GM19023 (cell line): ENCODE results near the gene F11R.
"Not testable (repeated sequence)": the region's sequence is repeated elsewhere in the genome, so short reads cannot be mapped to it uniquely, and the experiment has no call there.

Experiments
- ATAC-seq: cut with Tn5 transposase; IDR thresholded peaks from one replicate; pipeline ENCODE4 v1.9.1; 2021; ENCODE audit warnings: mild to moderate bottlenecking, moderate library complexity; ENCODE audit not compliant: unreplicated experiment

F11R gene

DNA sequence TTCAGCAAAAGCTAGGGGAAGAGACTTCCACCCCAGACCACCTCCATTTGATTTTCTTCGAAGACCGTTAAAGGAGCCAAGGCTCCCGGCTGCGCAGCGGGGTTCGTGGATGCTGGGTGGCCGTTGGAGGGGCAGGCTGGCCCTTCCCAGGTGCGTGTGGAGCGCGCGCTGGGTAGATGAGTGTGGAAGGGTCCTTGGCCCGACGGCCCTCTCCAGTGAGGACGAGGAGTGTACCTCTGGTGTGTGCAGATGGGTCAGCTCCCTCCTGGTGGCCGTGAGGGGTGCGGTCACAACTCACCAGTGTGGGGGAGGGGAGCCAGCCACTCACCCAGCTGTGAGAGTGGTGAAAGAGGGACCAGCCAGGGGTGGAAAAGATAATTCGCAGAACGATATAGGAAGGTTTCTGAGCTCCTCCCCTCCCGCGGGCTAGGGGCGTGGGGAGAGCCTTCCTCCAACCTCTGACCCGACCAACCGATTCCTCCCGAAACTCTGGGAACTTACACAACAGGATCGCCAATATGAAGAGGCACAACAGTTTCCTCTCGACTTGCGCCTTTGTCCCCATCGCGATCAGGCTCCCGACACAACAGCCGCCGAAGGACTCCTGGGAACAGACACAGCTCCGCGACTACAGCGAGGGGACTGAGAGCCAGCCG, at the start of gene F11R:
TSS of gene F11R (minus strand) at position 644 of the 656 bp plus-strand sequence. CDS start at position 565, 79 bp downstream.
- peak; percentile 50 for ATAC-seq

DNA sequence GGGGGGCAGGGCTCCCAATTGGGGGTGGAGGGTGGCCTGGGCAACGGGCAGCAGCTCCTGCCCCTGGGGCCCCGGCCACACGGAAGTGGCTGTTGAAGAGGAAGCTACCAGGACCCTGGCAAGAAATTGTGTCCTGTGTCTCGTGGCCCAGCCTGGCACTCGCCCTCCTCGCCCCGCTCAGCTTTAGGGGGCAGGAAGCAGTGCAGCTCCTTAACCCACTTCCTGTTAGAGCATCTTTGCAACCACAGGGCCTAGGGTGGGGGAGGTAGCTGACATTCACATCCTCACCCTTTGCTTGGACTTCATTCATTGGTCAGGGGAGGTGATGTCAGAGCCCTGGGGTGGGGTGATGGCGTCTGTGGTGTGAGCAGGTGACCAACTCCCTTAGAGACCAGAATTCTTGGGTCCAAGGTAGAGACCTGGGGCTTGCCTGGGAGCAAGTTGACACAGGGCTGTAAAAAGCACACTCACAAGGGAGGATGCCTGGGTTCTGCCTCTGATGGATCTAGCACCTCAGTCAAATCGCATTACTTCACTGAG, 48.8 kb upstream of the F11R start, which contains the start of gene ARHGAP30:
TSS of gene ARHGAP30 (minus strand) at position 161 of the 540 bp plus-strand sequence. CDS start 267 bp downstream, outside the sequence.
- ATAC-seq = peak; percentile 85

DNA sequence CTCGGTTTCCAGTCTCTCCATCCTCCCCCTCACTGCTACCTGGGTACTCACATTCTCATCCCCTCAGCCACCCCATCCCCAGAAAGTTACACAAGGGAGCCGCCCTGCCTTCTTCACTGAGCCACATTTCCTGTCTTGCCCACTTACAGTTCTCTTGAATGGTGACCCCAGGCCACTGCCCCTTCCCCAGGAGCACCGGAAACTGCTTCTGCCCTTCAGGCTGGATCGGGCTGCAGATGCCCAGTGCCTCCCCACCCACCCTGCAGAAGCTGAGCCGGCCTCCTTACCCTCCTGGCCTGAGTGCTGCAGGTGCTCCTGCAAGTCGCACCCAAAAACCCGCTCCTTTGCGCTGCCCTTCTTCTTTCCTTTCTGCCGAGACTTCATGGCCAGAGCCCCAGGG, 48.3 kb upstream of the F11R start:
- ATAC-seq = peak; percentile 9

DNA sequence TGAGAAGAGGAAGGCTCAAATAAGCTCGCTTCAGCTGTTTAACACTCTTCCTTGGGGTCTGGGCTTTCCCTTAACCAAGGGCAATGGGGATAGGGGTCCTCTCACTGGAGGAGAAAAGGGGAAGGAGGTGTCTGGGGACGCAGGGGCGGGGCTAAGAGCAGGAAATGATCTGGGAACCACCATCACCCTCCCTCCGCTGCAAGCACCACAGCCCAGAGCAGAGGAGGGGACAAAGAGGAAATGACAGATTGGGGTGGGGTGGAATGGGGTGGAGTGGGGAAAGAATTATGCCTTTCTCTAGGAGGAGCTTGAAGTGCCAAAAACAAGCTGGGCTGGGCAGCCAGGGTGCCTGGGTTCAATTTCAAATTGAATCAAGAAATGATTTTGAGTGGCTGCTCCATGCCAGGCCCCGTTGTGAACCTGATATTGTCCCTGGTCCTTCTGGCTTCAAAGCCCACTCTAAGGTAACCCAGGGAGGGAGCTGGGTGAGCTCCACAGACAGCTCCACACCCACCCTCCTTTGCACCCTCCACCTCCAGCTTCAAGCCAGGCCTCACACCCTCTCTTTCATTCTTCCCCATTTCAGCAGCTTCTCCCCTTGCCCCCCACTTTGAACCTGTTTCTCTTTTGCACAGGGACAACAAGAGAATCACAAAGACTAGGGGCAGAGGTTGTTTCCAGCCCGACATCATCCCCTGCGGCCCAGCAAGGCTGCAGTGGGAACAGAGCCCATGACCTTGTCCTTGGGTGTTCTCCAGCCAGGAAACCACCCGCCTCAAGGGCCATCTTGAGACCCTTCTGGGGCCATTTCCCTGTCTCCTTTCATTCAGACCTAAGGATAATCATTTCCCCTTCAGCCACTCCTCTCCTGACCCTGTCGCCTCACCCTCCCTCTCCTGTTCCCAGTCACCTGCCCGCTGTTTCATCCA, 47.6 kb upstream of the F11R start:
- peak; percentile 49 for ATAC-seq

DNA sequence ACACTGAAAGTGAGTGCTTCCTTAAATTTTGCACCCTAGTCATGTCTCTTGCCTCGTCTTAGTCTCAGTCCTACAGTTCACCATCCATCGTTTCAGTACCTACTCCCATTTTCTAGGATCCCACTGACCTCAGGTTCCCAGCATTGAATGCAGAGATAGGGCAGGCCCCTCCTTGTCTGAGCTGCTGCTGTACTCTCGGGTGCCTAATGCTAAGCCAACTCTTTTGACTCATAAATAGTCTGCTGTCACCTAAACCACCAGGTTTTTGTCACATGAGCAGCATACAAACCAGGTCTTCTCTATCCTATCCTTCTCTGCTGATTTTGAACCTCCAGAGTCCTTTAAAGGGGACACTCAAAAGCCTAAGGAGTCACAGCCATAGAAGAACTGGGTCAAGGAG, 45.7 kb upstream of the F11R start:
- no peak for ATAC-seq

DNA sequence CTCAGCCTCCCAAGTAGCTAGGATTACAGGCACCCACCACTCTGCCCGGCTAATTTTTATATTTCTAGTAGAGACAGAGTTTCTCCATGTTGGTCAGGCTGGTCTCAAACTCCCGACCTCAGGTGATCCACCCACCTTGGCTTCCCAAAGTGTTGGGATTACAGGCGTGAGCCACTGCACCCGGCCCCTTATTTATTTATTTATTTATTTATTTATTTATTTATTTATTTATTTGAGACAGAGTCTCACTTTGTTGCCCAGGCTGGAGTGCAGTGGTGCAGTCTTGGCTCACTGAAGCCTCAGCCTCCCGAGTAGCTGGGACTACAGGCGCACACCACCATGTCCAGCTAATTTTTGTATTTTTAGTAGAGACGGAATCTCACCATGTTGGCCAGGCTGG, 44.7 kb upstream of the F11R start:
- ATAC-seq = not testable (repeated sequence)

DNA sequence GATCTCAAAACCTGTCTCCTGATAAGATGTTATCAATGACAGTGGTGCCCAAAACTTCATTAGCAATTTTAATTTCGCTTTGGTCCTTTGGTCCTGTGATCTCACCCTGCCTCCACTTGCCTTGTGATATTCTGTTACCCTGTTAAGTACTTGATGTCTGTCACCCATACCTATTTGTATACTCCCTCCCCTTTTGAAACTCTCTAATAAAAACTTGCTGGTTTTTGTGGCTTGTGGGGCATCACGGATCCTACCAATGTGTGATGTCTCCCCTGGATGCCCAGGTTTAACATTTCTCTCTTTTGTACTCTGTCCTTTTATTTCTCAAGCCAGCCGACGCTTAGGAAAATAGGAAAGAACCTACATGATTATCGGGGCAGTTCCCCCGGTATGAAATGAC, 43.0 kb upstream of the F11R start:
- ATAC-seq = not testable (repeated sequence)

DNA sequence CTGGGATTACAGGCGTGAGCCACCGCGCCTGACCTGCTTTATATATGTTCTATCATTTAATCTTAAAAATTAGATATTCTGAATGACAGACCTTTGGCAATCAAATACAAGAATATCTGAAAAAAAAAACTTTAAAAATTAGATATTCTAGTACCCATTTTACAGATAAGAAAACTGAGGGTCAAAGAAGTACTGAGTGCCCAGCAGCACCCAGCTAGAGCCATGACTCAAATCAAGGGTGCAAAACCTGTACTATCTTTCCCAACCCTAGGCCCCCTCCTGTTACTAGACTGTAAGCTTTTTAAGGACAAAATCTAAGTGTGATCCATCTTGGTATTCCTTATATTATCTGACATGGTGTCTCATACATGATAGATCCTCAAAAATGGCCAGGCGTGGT, 40.5 kb upstream of the F11R start:
- ATAC-seq = no peak

DNA sequence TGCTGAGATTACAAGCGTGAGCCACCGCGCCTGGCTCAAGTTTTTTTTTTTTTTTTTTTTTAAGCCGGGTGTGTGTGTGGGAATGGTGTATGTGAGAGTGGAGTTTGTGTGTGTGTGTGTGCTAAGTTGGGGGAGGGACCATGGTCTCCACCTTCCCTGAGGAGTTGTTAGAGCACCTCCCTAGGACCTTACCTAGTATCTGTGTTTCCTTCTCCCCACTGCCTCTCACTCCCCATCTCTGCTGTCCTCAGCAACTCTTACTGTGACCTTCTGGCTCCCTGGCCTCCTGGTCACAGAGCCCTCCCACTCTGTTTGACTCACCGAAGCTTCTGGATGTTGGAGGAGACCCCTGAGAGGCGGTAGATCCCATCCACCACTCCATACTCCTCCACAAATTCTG, 38.3 kb upstream of the F11R start:
- no peak for ATAC-seq

DNA sequence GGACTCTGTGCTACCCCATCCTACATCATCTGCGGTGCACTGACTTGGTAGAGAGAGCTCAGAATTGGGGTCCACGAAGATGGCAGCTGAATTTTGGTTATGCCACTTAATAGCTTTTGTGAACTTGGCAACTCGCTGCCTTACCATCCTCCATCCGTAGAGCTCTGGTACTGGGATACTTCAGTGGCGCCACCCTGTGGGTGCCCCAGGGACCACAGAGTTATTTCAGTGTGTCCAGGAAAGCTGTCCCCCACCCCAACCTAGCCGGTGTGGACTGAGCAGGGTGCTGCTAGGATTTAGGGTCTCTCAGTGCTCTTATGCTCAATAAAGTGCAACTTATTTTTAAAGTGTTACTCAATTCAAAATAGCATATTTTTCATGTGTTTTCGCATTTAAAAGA, 33.9 kb upstream of the F11R start:
- ATAC-seq = no peak

DNA sequence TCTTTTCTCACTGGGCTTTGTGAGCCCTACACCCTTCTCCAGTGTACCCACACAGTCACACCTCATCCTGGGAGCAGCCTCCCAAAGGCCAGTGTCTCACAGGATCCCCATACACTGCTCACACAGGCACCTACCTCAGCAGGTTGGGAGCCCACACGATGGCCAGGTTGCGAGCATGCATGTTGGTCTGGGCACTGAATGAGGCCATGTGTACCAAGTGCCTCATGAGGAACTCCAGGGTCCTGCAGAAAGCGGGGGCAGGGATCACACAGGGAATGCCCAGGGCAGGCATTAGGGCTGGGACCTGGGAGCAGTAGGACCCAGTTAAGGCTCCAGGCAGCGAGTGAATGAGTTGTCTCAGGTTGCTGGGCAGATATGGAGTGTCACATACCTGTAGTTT, 33.3 kb upstream of the F11R start:
- no peak for ATAC-seq

DNA sequence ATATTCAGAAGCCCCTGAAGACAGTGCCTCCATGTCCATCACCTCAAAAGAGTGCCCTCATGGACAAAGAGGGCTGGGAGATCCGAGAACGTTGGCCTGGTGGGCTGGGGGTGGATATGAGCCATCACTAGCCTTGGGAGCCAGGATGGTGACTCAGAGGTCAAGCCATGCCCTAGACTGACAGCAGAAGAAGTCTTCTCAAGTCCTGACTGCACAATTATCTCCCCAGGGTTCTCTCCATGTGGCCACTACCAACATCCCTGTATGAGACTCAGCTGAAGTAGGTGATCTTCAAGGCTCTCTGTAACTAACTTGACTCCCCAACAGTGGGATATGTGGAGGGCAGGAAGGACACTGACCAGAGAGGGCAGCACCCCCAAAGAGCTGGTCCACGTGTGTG, 31.9 kb upstream of the F11R start:
- ATAC-seq = no peak

DNA sequence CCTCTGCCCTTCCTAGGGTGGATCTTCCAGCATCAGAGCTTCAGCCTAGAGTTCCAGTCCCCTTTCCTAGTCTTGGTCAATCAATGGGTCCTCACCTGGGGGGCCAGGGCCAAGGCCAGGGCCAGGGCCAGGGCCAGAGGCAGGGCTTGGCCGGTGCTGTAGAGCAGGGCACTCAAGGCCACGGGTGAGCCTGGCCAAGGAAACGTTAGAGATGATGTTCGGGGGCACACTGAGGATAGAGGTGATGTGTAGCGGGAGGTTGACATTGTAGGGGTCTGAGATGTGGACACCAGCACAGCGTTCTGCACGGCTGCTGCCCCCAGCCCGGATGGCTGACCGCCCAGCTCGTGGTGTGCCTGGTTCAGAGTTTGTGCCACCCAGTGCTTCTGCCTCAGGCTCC, 30.3 kb upstream of the F11R start:
- no peak for ATAC-seq

DNA sequence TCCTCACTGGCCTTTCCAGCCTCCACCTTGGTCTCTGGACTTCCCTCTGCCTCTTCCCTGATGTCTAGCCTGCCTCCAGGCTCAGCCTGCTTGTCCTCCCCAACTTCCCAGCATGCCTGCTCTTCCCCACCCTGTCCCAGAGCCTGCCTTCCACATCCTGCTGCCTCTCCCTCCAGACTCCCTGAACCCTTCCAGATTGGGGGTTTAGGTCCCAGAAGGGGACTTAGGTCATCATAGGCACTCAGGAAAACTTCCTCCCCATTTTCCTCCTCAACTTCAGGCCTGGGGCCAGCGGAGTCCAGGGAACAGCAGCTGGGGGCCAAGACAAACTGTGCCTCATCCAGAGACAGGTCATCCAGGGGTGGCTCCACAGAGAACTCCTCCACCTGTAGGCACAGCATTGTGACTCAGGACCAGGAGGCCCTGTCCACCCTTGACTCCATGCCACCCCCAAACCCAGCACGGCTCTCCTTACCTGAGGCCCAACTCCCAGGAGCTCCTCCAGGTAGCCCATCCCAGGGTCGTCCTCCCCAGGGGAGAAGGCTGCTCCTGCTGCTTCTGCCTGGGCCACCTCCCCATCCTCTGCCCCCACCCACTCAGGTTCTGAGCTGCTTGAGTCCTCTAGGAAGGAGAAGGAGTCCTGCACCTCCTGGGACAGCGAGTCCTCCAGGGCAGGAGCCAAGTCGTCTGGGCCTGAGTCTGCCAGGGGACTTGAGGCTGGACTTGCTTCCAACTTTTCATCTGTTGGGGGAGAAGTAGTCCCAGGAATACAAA, 28.2 kb upstream of the F11R start:
- no peak for ATAC-seq

DNA sequence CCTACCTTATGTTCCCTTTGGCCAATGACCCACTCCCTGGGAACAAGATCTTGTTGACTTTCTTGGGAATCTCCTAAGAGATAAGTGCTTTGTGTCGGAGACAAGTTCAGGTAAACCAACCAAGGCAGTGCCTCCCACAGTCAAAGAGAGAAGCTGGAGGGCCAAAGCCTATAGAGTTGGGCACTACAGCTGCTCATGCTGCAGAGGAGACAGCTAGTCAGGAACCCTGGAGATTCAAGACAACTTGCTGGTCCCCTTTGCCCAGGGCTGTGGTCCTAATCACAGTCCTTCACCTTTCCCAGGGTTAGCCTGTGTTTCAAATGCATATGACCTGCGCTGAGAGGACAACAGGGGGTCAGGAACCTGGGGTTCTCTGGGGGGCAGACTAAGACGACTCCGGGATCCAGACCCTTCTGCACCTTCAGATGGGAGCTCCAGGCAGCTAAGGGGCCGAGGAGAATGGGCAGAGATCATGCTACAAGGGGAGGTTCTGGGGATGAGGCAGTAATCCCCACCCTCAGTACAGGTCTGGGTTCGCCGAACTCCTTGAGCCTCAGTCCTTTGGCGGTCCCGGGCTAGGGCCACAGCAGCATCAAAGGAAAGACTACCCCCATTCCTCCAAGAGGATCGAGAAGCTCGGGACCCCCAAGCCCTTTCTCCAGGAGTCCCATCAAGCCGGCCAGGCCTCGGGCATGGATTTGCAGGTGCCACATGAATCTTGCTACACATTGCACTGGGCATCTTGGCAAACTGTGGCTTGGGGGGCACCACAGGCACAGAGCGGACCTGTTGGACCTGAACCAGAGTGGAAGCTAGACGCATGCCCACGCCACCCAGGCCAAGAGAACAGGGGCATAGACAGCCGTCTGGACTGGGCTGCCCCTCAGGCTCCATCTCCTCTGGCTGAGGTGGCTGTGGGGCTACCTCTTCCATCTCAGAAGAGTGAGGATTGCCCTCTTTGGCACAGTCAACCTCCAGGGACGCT, 26.8 kb upstream of the F11R start:
- ATAC-seq = no peak

DNA sequence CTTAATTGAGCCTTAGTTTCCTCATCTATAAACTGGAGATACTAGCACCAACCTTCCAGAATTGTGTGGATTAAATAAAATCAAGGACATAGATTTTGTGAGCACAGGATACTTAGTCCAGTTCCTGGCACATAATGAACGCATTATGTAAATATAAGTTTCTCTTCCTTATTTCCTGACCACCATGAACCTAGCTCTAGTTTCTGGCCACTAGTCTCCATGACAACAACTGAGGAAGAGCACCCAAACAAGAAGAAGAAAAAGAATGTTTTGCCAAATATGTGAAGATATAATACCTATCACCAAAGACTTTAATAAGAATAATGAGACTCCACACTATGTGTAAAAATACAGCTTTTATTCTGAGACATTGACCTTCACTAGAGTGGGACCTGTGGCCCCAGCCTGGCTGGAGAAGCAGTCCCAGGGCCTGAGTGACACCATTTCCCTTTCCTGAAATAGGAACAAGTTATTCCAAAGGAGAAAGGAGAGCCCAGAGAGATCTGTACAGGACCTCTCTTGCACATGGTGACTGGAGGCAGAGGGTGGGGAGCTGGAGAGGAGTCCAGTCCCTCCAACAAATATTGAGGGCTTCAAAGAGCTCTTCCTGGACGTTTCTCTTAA, 25.8 kb upstream of the F11R start:
- ATAC-seq = no peak

DNA sequence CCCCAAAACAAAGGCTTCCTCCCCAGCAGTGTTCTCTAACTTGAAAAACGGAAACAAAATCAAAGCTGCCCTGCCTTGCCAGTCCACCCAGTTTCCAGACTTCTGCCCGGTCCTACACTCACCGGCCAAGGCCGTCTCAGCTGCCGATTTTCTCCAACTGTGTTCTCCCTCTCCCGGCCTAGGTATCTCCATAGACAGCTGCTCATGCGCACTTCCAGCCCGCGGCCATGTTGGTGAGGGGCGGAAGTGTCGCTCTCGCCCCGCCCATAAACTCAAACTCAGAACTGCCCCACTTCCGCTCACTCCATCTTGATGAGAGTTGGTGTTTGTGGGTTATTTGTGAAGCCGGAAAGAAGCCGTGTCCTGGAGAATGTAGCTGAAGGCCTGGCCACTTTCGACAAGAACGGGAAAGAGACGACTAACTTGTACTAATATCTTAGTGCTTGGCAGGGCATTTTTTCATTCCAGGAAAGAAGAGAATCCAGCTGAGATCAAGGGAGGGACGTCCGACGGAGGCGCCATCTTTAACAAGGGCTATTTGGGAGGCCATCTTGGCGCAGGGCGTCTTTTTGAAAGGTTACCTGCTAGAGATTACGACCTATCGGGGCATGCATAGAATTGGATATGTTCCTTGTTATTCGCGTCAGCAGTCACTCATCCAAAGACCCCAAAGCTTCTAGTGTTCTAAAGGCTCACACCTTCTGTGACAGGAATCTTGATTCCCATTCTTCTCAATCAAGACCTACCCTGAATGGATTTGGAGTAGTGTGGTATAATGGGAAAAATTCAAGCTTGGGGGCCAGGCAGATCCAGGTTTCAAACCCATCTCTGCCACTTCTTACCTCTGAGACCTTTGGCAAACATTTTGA, 25.0 kb upstream of the F11R start, which contains the start of gene USF1:
TSS of gene USF1 (minus strand) at position 242 of the 869 bp plus-strand sequence. CDS start 2,702 bp downstream, outside the sequence.
- peak; percentile 62 for ATAC-seq
